CD4-positive, alpha-beta T cell treated with Interleukin-17A for 4 hours (primary cell): Measurements from ENCODE around the gene ELL.
"Not testable (repeated sequence)": the region's sequence is repeated elsewhere in the genome, so short reads cannot be mapped to it uniquely, and the experiment has no call there.

Source experiments
- DNase-seq: peaks from one replicate; pipeline ENCODE4 v3.0.0-alpha.2; 2020; ENCODE audit warnings: mixed read lengths

Gene ELL

DNA sequence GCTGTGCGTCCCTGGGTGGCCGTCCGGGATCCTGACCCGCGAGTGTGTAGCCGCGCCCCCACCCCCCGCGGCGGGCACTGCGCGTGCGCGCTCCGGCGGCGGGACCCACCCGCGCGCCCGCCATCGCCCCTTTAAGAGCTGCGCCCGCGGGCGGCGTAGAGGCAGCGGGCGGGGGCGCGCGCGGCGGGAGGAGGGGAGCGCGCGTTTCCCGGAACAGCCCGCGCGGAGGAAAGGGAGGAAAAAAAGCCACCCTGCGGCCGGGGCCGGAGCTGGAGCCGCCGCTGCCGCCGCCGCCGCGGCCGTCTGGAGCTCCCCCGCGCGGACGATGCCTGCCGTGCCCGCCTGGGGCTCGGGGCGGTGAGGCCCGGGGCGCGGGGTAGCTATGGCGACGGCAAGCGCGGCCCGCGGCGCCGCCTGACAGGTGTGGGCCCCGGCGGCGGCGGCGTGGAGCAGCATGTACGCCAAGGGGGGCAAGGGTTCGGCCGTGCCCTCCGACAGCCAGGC, 102.6 kb downstream of the ELL start, which contains the start of gene SSBP4:
SSBP4 (plus strand) TSS at position 204 of the 504 bp plus-strand sequence; CDS start at position 455, 251 bp downstream.
- DNase-seq = peak; percentile 77

DNA sequence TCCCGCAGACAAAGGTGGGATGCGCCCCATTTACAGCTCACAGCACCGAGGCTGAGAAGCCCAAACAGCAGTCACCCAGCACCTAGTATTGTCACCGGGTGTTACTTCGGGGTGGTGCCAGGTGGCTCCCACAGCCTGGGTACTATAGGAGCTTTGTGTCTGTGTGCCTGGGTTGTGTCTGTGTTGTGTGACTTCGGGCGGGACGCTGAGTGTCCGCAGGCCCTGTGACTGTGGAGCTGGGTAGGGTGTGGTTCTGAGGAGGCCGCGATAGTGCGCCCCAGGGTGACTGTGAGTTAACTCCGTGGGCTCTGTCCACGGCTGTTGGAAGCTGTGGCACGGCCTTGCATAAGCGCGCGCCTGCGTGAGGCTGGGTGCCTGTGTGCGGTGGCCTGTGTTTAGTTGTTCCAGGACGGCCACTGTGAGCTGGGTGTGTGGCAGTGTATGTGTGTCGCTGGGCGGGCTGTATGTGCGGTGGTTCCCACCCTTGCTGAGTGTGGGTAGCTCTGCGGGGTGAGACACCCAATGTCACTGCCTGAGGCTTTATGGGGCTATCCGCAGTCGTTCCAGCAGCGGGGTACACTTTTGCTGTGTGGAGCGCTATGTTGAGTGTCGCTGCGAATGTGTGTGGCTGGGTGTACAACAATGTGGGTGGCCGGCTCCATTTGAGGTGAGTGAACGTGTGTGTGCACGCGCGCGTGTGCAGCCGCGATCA, 103.2 kb downstream of the ELL start:
- no peak for DNase-seq

- DNase-seq = no peak
Measured at GRCh38 chr19:18418029-18418482, 103.8 kb downstream of the ELL start.

GRCh38 chr19:18417250-18418028, 104.4 kb downstream of the ELL start:
- DNase-seq = no peak

DNA sequence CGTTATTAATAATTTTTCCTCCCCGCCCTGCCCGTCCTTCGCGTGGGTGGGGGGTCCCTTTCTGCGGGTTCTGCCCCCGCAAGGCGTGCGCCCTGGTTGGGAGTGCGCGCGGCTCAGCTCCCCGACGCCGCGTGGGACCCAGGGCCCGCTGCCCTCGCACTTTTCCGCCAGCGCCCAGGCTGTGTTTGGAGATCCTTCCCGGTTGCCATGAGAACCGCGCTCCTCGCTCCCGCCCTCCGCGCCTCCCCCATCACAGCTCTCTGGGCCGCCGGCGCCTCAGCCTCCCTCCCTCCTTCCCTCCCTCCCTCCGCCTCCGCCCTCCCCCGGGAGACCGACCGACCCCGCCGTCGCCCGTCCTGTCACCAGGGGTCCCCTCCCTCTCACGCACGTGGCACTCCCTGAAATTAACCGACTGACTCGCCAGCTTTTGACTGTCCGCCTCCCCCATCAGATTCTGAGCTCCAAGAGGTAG, 105.1 kb downstream of the ELL start:
- peak; percentile 60 for DNase-seq

DNA sequence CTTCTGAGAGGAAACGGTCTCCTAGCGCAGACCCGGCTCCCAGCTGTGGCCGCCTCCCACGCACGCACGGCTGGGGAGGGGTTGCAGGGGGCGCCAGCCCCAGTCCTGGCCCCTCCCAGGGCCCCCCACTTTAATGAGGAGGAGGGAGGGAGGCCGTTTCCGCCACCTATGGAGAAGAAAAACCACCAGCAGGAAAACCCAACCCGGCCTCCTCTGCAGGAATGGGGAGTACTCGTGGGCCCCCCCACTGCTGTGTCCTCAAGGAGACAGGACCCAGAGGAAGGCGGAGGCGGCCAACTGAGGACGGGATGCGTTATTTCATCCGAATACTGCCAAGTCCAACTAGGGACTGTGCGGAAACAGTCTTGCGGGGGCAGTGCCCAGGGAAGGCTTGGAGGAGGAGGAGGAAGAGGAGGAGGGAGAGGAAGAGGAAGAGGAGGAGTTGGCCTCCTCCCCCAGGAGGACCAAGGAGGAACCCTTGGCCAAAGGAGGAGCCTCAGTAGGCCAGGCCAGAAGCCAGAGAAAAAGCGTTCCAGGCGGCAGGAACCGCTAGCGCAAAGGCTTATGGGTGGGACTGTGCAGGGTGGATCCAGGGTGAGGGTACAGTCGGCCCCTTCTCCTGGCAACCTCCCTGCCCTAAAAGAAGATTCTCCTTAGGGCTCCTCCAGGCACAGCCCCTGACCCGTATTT, 106.5 kb downstream of the ELL start:
- DNase-seq = no peak

DNA sequence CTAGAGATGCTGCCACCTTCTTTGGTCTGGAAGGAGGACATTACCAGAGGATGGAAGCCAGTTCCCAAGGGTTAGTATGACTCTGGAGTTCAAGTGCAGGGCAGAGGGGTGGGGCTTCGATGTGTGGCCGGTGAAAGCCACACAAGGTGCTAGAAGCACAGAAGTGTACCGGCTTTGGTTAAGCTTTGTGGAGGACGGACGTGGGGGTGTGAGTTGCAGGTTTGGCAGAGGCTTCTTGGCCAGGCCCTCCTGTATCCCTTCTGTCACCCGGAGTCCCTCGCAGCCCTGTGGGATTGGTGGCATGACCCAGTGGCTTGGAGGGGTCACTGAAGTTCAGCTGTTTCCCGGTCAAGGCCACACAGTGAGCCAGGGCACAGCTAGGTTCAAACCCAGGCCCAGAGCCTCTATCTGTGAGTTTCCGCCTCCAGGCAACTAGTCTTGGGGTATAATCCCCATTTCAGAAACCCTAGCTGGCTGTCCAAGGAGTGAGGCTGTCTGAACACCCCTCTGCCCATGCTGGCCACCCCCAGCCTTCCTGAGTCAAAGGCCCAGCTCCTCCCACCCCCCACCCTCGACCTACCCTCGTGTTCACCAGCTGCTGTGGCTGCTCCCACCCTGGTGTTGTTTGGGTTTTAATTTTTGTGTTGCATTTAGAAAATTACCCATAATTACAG, 107.2 kb downstream of the ELL start:
- no peak for DNase-seq

- DNase-seq = no peak
Measured at GRCh38 chr19:18412610-18413239, 109.1 kb downstream of the ELL start.

DNA sequence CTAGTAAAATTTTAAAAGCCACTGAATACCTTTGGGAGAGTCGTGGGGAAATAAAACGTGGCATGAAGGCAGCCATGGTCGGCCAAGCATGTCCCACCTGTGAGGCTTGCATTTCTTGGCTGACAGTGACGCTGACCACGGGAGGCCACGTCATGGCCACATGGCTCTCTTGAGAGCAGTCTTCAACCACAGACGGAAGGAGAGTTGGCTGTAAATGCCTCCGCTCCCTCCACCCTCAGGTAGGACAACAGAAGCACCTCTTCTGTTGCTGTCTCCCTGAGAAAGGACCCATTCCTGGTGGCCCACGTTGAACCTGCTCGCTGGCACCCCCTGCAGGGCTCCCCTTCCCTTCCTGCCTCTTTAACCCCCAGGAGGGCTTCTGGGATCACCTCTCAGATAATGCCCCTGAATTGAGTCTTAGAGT, 113.8 kb downstream of the ELL start:
- DNase-seq = peak; percentile 48

DNA sequence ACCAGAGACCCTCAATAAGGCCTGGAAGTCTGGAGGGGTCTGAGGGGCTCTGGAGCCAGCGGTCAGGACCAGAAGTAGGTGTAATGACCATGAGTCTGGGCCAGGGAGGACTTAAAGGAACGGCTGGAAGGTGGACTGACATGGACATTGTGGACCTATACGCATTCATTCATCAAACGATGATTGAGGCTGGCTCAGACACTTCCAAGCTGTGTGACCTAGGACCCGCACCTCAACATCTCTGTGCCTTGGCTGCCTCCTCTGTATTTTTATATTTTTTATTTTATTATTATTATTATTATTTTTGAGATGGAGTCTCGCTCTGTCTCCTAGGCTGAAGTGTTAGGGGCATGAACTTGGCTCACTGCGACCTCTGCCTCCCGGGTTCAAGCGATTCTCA, 115.1 kb downstream of the ELL start:
- DNase-seq = no peak

DNA sequence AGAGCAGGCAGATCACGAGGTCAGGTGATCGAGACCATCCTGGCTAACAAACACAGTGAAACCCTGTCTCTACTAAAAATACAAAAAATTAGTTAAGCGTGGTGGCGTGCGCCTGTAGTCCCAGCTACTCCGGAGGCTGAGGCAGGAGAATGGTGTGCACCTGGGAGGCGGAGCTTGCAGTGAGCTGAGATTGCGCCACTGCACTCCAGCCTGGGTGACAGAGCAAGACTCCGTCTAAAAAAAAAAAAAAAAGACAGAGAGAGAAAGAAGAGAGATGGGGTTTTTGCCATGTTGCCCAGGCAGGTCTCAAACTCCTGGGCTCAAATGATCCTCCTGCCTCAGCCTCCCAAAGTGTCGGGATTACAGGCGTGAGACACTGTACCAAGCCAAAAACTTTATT, 116.1 kb downstream of the ELL start:
- not testable (repeated sequence) for DNase-seq

- not testable (repeated sequence) for DNase-seq
Measured at GRCh38 chr19:18402455-18403248, 119.2 kb downstream of the ELL start.

DNA sequence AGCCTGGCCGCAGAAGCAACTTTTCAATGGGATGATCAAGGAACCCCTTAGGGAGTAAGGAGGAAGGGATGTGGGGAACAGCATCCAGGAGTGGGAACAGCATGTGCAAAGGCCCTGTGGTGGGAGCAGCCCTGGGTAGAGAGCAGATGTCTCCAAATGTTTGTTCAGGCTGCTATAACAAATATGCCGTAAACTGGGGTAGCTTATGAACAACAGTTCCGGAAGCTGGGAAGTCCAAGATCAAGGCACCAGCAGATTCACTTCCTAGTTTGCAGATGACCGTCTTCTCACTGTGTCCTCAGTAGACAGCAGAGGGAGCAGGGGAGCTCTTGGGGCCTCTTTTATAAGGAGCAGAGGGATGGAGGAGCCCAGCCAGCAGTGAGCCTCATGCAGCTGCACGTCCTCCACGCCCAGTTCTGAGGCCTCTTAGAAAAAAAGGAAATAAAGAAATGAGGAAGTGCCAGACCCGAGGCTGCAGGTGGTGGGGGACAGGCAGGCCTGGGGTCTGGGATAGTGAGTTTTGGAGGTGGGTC, 120.2 kb downstream of the ELL start:
- no peak for DNase-seq

- no peak for DNase-seq
Measured at GRCh38 chr19:18399008-18399407, 122.9 kb downstream of the ELL start.

GRCh38 chr19:18397242-18398202, 124.3 kb downstream of the ELL start, which contains the start of gene LRRC25:
TSS of gene LRRC25 (minus strand) at chr19:18397622. CDS start at chr19:18396963, 659 bp downstream.
- no peak for DNase-seq

DNA sequence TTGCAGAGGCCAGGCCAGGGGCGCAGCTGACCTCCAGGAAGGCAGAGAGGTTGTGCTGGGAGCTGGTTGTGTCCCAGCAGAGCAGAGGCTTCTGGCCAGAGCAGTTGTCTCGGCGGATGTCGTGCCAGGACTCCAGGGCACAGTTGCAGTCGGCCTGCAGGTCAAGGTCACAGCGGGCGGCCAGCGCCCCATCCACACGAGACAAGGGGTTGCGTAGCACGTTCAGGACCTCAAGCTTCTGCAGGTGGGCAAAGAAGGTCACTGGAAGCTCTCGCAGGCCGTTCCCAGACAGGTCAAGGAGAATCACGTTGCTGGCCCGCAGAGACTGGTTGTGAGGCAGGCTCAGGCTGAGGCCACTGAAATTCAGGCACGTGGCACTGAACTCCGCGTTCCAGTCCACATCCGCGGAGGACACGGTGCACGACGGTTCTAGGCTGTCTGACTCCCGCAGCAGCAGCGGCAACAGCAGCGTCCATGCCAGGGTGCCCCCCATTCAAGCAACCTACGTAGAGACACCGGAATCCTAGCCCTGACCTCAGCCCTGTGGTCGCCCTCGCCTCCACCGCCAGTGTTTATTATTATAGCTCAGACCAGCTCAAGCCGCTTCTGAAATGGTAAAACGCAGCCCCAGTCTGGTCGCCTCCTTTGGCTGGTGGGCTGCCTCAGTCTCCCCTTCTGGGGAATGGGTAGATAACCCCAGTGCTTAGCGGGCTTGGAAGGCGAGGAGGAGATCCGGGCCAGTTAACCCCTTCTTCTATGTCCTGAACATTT, 125.2 kb downstream of the ELL start:
- DNase-seq = no peak

DNA sequence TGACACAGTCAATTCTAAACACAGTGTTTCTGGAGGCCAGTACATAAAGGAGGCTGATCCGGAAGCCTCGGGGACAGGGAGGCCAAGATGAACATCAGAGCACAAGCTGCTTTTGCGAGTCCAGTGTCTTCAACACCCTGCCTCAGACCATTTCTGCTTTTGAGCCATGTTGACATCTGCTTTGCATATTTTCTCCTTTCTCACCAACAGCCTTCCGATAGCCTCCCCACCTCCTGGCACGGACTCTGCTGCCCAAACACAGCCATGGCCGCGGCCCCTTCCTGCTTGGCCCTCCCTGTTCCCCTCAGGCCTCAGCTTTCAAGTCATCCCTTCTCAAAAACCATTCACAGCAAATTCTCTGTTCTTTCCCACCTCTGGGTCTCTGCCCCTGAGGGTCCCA, 128.0 kb downstream of the ELL start:
- no peak for DNase-seq

- DNase-seq = no peak
Measured at GRCh38 chr19:18392926-18393325, 128.9 kb downstream of the ELL start.
